GM23338 (cell line): ENCODE results near the gene RGS7. TPM values are rescaled to one million over a fixed set of nuclear protein-coding genes. Genes with fewer than 3 reads are reported as not detected.

Experiments
- ATAC-seq: fragments of 200-7000 bp; cut with Tn5 transposase; 3 replicates; pipeline ENCODE4 v1.9.1; 2020
- DNase-seq: peaks from one replicate; pipeline ENCODE4 v3.0.0-alpha.2; 2015; ENCODE audit warnings: low spot score
- H2AFZ ChIP-seq: fragments of 200-600 bp; sonication (generic); 2 replicates; pipeline ENCODE4 v1.8.0; 2016; ENCODE audit warnings: antibody characterized with exemption, mild to moderate bottlenecking, moderate library complexity
- H3F3A ChIP-seq: fragments of 200-600 bp; sonication (generic); replicated peaks from 2 replicates; pipeline ENCODE4 v1.8.0; 2017; ENCODE audit warnings: antibody characterized with exemption, mixed run types, low read depth
- H3K27ac ChIP-seq: fragments of 200-600 bp; sonication (generic); 2 replicates; pipeline ENCODE4 v1.6.1; 2016; ENCODE audit warnings: low read depth
- H3K27me3 ChIP-seq: fragments of 200-600 bp; sonication (generic); 2 replicates; pipeline ENCODE4 v1.8.0; 2016; ENCODE audit warnings: mild to moderate bottlenecking, mixed run types, moderate library complexity; ENCODE audit not compliant: insufficient read depth
- H3K36me3 ChIP-seq: fragments of 200-600 bp; sonication (generic); 2 replicates; pipeline ENCODE4 v1.8.0; 2016; ENCODE audit warnings: mild to moderate bottlenecking; ENCODE audit not compliant: insufficient read depth
- H3K4me1 ChIP-seq: fragments of 200-600 bp; sonication (generic); 2 replicates; pipeline ENCODE4 v1.8.0; 2016; ENCODE audit warnings: mild to moderate bottlenecking, moderate library complexity; ENCODE audit not compliant: insufficient read depth
- H3K4me2 ChIP-seq: fragments of 200-600 bp; sonication (generic); 2 replicates; pipeline ENCODE4 v1.7.1; 2017; ENCODE audit warnings: mixed run types
- H3K4me3 ChIP-seq: fragments of 200-600 bp; sonication (generic); 2 replicates; pipeline ENCODE4 v1.6.1; 2016; ENCODE audit warnings: mixed run types
- H3K79me2 ChIP-seq: fragments of 200-600 bp; sonication (generic); replicated peaks from 2 replicates; pipeline ENCODE4 v1.8.0; 2017; ENCODE audit warnings: mild to moderate bottlenecking; ENCODE audit not compliant: insufficient read depth
- H3K9me2 ChIP-seq: fragments of 200-600 bp; sonication (generic); 2 replicates; pipeline ENCODE4 v1.8.0; 2017; ENCODE audit not compliant: insufficient read depth
- H4K20me1 ChIP-seq: fragments of 200-600 bp; sonication (generic); replicated peaks from 2 replicates; pipeline ENCODE4 v1.8.0; 2017; ENCODE audit warnings: mild to moderate bottlenecking; ENCODE audit not compliant: insufficient read depth
- H3K27ac Mint-ChIP-seq: 2 replicates; pipeline ENCODE4 v1.8.0; 2020; ENCODE audit warnings: inconsistent platforms, mild to moderate bottlenecking, moderate library complexity, mixed read lengths
- H3K27me3 Mint-ChIP-seq: 3 replicates; pipeline ENCODE4 v1.8.0; 2022; ENCODE audit warnings: low read depth, mild to moderate bottlenecking, moderate library complexity, mixed read lengths, inconsistent platforms; ENCODE audit not compliant: insufficient read depth, poor library complexity
- H3K36me3 Mint-ChIP-seq: 3 replicates; pipeline ENCODE4 v1.8.0; 2021; ENCODE audit warnings: low read depth, mild to moderate bottlenecking, inconsistent platforms, moderate library complexity, mixed read lengths
- H3K4me1 Mint-ChIP-seq: 3 replicates; pipeline ENCODE4 v1.8.0; 2020; ENCODE audit warnings: mild to moderate bottlenecking, inconsistent platforms, mixed read lengths
- H3K4me3 Mint-ChIP-seq: 3 replicates; pipeline ENCODE4 v1.8.0; 2021; ENCODE audit warnings: moderate library complexity, mild to moderate bottlenecking, inconsistent platforms, mixed read lengths
- H3K9me3 Mint-ChIP-seq: 3 replicates; pipeline ENCODE4 v1.8.0; 2020; ENCODE audit warnings: moderate library complexity, mild to moderate bottlenecking, inconsistent platforms, mixed read lengths
- CREB1 ChIP-seq: fragments of 250-450 bp; sonication (Bioruptor Pico); IDR thresholded peaks from 2 replicates; pipeline ENCODE4 v1.5.0; 2020; ENCODE audit warnings: low read depth, mild to moderate bottlenecking, moderate library complexity
- EZH2phosphoT487 ChIP-seq: fragments of 200-600 bp; sonication (generic); IDR thresholded peaks from one replicate; pipeline ENCODE4 v1.8.1; 2018; ENCODE audit warnings: antibody characterized with exemption; ENCODE audit not compliant: unreplicated experiment
- POLR2AphosphoS5 ChIP-seq: IDR thresholded peaks from 2 replicates; pipeline ENCODE4 v1.6.1; 2016; ENCODE audit warnings: antibody characterized with exemption, low read depth
- ZNF114 ChIP-seq: fragments of 250-450 bp; sonication (Bioruptor Pico); IDR thresholded peaks from 2 replicates; pipeline ENCODE4 v1.5.0; 2020; ENCODE audit warnings: mild to moderate bottlenecking, moderate library complexity
- ZNF331 ChIP-seq: fragments of 250-450 bp; sonication (Bioruptor Pico); IDR thresholded peaks from 2 replicates; pipeline ENCODE4 v1.5.0; 2020; ENCODE audit warnings: low read depth, mild to moderate bottlenecking, moderate library complexity
- polyA plus RNA-seq: library from polyadenylated mRNA; unstranded; fragments of >200 nt; fragmentation: Nextera tagmentation; extraction: Ambion mirVana; gene quantifications from 2 replicates; pipeline ENCODE4 v1.2.1, GENCODE V29; 2016
- total RNA-seq: library from RNA; depleted of rRNA; stranded (reverse); fragments of >200 nt; shearing (Covaris generic); gene quantifications from 2 replicates; pipeline ENCODE4 v1.2.3, GENCODE V29; 2014
- TF ChIP-seq, protein P1 (sequence below): fragments of 250-450 bp; sonication (Bioruptor Pico); IDR thresholded peaks from 2 replicates; pipeline ENCODE4 v1.5.0; 2020; ENCODE audit warnings: mild to moderate bottlenecking, moderate library complexity
- TF ChIP-seq, protein P2 (sequence below): IDR thresholded peaks from 2 replicates; pipeline ENCODE4 v1.6.1; 2016; ENCODE audit warnings: antibody characterized with exemption
- TF ChIP-seq, protein P3 (sequence below): IDR thresholded peaks from one replicate; pipeline ENCODE4 v1.6.1; 2018; ENCODE audit warnings: antibody characterized with exemption; ENCODE audit not compliant: unreplicated experiment

The RGS7 gene
- total and polyA plus RNA-seq, 2 experiments from 2014 or later = 2.0 to 2.2 TPM

DNA sequence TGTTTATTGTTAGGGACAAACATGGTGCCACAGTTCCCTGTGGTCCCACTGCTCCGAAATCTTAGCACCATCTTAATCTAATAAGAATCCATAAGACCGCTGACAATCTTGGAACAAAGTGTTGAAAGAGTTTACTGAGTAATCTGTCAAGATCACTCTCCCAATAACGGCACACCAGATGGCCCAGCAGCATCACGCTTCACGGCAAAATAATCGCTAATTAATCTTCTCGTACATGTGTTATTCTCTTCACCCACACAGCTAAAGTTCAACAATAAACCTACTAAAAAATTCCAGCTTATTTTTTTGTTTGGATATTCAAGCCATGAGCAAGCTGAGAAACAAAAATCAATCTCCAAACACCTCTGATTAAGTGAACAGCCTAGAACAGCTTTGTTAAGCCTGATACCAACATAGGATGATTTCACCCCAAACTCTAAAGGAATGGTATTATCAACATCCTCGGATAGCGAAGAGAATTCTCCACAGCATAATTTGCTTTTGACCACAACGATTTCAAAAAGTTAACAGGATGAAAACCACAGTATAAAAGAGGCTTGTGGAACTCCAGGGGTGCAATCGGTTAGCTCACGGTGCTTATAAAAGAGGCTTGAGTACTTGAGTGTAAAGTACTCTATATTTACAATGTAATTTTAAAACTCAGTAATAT is 415.2 kb downstream of the RGS7 start:
- DNase-seq = no peak
- ATAC-seq = no peak
- peaks cover 2% of the 10 kb centered on the region for H3K27me3 Mint-ChIP-seq

DNA sequence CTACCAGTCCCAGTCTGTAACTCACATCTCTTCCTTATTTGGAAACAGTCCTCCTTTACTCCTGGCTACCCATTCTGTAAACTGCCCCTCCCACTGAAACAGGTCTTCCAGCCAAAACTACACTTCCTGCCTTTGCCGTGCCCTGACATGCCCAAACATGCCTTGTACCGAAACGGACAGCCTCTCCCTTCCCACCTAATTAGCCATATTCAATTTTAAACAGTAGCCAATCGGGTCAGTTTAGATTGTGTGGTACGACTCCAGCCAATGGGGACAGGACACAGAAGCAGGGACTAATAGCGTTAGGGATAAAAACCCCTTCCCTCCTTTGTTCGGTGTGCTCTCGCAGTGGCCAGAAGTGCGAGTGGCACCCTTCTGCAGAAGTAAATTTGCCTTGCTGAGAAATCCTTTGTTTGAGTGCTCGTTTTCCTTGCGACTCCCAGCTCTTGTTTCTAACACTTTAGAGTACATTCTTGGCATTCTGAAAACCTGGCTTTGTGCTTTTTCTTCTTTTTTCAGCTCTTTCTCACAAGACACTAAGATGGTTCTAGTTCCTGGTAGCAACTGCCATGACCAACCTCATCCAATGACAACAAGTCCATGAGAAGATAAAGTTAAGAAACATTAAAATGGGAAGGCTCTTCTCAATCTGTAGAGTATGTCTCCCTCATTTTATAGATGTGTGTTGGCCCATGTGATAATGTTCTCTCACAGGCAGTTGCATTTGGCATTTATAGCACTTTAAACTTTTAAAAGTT is 419.9 kb downstream of the RGS7 start:
- H3K36me3 Mint-ChIP-seq = peaks cover 34% of the 10 kb centered on the region
- H3F3A ChIP-seq = no peaks in the 10 kb centered on the region
- no peaks in the 10 kb centered on the region for H3K79me2 ChIP-seq
- H3K4me3 Mint-ChIP-seq = no peak overlapping the region
- peak overlapping the region; percentile 48; the same call in 1 of the 2 replicates for H3K27ac Mint-ChIP-seq
- no peak overlapping the region for H3K4me3 ChIP-seq
- H3K9me3 Mint-ChIP-seq = peaks cover 52% of the 10 kb centered on the region
- H3K27me3 Mint-ChIP-seq = peaks cover 2% of the 10 kb centered on the region
- H3K4me2 ChIP-seq = no peak overlapping the region
- no peak for ATAC-seq
- H3K36me3 ChIP-seq = peaks cover 13% of the 10 kb centered on the region
- no peaks in the 10 kb centered on the region for H3K4me1 Mint-ChIP-seq
- DNase-seq = peak; percentile 29
- no peaks in the 10 kb centered on the region for H3K27me3 ChIP-seq
- no peaks in the 10 kb centered on the region for H4K20me1 ChIP-seq
- no peaks in the 10 kb centered on the region; the same call in 1 of the 2 replicates for H3K9me2 ChIP-seq
- no peak overlapping the region for H3K27ac ChIP-seq
- H3K4me1 ChIP-seq = no peaks in the 10 kb centered on the region
- no peak overlapping the region for H2AFZ ChIP-seq
- TF ChIP-seq, protein P1, sequence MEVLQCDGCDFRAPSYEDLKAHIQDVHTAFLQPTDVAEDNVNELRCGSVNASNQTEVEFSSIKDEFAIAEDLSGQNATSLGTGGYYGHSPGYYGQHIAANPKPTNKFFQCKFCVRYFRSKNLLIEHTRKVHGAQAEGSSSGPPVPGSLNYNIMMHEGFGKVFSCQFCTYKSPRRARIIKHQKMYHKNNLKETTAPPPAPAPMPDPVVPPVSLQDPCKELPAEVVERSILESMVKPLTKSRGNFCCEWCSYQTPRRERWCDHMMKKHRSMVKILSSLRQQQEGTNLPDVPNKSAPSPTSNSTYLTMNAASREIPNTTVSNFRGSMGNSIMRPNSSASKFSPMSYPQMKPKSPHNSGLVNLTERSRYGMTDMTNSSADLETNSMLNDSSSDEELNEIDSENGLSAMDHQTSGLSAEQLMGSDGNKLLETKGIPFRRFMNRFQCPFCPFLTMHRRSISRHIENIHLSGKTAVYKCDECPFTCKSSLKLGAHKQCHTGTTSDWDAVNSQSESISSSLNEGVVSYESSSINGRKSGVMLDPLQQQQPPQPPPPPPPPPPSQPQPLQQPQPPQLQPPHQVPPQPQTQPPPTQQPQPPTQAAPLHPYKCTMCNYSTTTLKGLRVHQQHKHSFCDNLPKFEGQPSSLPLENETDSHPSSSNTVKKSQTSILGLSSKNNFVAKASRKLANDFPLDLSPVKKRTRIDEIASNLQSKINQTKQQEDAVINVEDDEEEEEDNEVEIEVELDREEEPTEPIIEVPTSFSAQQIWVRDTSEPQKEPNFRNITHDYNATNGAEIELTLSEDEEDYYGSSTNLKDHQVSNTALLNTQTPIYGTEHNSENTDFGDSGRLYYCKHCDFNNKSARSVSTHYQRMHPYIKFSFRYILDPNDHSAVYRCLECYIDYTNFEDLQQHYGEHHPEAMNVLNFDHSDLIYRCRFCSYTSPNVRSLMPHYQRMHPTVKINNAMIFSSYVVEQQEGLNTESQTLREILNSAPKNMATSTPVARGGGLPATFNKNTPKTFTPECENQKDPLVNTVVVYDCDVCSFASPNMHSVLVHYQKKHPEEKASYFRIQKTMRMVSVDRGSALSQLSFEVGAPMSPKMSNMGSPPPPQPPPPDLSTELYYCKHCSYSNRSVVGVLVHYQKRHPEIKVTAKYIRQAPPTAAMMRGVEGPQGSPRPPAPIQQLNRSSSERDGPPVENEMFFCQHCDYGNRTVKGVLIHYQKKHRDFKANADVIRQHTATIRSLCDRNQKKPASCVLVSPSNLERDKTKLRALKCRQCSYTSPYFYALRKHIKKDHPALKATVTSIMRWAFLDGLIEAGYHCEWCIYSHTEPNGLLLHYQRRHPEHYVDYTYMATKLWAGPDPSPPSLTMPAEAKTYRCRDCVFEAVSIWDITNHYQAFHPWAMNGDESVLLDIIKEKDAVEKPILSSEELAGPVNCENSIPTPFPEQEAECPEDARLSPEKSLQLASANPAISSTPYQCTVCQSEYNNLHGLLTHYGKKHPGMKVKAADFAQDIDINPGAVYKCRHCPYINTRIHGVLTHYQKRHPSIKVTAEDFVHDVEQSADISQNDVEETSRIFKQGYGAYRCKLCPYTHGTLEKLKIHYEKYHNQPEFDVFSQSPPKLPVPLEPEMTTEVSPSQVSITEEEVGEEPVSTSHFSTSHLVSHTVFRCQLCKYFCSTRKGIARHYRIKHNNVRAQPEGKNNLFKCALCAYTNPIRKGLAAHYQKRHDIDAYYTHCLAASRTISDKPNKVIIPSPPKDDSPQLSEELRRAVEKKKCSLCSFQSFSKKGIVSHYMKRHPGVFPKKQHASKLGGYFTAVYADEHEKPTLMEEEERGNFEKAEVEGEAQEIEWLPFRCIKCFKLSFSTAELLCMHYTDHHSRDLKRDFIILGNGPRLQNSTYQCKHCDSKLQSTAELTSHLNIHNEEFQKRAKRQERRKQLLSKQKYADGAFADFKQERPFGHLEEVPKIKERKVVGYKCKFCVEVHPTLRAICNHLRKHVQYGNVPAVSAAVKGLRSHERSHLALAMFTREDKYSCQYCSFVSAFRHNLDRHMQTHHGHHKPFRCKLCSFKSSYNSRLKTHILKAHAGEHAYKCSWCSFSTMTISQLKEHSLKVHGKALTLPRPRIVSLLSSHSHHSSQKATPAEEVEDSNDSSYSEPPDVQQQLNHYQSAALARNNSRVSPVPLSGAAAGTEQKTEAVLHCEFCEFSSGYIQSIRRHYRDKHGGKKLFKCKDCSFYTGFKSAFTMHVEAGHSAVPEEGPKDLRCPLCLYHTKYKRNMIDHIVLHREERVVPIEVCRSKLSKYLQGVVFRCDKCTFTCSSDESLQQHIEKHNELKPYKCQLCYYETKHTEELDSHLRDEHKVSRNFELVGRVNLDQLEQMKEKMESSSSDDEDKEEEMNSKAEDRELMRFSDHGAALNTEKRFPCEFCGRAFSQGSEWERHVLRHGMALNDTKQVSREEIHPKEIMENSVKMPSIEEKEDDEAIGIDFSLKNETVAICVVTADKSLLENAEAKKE (CRISPR knock-in tag) = no peak
- TF ChIP-seq CREB1 (CRISPR knock-in tag) = no peak
- no peak for TF ChIP-seq ZNF114 (CRISPR knock-in tag)
- no peak for TF ChIP-seq POLR2AphosphoS5
- TF ChIP-seq, protein P2, sequence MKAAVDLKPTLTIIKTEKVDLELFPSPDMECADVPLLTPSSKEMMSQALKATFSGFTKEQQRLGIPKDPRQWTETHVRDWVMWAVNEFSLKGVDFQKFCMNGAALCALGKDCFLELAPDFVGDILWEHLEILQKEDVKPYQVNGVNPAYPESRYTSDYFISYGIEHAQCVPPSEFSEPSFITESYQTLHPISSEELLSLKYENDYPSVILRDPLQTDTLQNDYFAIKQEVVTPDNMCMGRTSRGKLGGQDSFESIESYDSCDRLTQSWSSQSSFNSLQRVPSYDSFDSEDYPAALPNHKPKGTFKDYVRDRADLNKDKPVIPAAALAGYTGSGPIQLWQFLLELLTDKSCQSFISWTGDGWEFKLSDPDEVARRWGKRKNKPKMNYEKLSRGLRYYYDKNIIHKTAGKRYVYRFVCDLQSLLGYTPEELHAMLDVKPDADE = no peak

More for the DNA sequence above, 415.2 kb downstream of the RGS7 start:
- H3K4me1 ChIP-seq = no peaks in the 10 kb centered on the region
- no peak overlapping the region for H3K4me2 ChIP-seq
- H3K9me3 Mint-ChIP-seq = peaks cover 29% of the 10 kb centered on the region
- peaks cover 19% of the 10 kb centered on the region for H3K36me3 Mint-ChIP-seq
- H3K79me2 ChIP-seq = no peaks in the 10 kb centered on the region
- no peak overlapping the region for H3K4me3 ChIP-seq
- H3F3A ChIP-seq = no peaks in the 10 kb centered on the region
- H3K9me2 ChIP-seq = no peaks in the 10 kb centered on the region; the same call in 1 of the 2 replicates
- H3K36me3 ChIP-seq = peaks cover 10% of the 10 kb centered on the region
- no peak for TF ChIP-seq EZH2phosphoT487
- no peak for TF ChIP-seq POLR2AphosphoS5
- TF ChIP-seq, protein P3, sequence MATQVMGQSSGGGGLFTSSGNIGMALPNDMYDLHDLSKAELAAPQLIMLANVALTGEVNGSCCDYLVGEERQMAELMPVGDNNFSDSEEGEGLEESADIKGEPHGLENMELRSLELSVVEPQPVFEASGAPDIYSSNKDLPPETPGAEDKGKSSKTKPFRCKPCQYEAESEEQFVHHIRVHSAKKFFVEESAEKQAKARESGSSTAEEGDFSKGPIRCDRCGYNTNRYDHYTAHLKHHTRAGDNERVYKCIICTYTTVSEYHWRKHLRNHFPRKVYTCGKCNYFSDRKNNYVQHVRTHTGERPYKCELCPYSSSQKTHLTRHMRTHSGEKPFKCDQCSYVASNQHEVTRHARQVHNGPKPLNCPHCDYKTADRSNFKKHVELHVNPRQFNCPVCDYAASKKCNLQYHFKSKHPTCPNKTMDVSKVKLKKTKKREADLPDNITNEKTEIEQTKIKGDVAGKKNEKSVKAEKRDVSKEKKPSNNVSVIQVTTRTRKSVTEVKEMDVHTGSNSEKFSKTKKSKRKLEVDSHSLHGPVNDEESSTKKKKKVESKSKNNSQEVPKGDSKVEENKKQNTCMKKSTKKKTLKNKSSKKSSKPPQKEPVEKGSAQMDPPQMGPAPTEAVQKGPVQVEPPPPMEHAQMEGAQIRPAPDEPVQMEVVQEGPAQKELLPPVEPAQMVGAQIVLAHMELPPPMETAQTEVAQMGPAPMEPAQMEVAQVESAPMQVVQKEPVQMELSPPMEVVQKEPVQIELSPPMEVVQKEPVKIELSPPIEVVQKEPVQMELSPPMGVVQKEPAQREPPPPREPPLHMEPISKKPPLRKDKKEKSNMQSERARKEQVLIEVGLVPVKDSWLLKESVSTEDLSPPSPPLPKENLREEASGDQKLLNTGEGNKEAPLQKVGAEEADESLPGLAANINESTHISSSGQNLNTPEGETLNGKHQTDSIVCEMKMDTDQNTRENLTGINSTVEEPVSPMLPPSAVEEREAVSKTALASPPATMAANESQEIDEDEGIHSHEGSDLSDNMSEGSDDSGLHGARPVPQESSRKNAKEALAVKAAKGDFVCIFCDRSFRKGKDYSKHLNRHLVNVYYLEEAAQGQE = no peak
- TF ChIP-seq ZNF331 (CRISPR knock-in tag) = no peak
- no peaks in the 10 kb centered on the region for H4K20me1 ChIP-seq
- H3K27ac ChIP-seq = no peak overlapping the region
- no peak overlapping the region for H2AFZ ChIP-seq
- no peak overlapping the region for H3K4me3 Mint-ChIP-seq
- H3K4me1 Mint-ChIP-seq = no peaks in the 10 kb centered on the region
- no peak overlapping the region for H3K27ac Mint-ChIP-seq
- H3K27me3 ChIP-seq = no peaks in the 10 kb centered on the region
